Keratinocyte (primary cell): ENCODE results near the gene ELP6.

Experiments used
- CTCF ChIP-seq, 3 experiments: IDR thresholded peaks in 1 of 3; conservative IDR thresholded peaks in 1 of 3; optimal IDR thresholded peaks in 1 of 3; 2 replicates in 2 of 3; 3 replicates in 1 of 3; pipeline versions ENCODE3 to v1.5.1; 2011; ENCODE audit warnings: low read length in 3 of 3, mild to moderate bottlenecking in 3 of 3, moderate library complexity in 2 of 3, control low read depth in 1 of 3, inconsistent platforms in 1 of 3; ENCODE audit not compliant: insufficient read depth in 2 of 3; ENCODE audit errors: extremely low read depth in 1 of 3
- EZH2 ChIP-seq: IDR thresholded peaks from one replicate; pipeline ENCODE4 v1.6.1; 2012; ENCODE audit warnings: inconsistent platforms, mild to moderate bottlenecking, low read length, moderate library complexity

- TF ChIP-seq CTCF (optimal IDR thresholded peaks at IDR 0.05 in 1 of 3, IDR thresholded peaks at IDR 0.05 in 1 of 3, conservative IDR thresholded peaks at IDR 0.05 in 1 of 3; ENCODE audit: extremely low read depth in 1 of 3, insufficient read depth in 2 of 3, low read length in 3 of 3) (no peak), EZH2 (no peak)
These were observed 26.2 kb downstream of the ELP6 start for GRCh38 chr3:47487265-47487664.
